DLD1 (cell line): Measurements from ENCODE around the gene CCDC158.
"Not testable (repeated sequence)": the region's sequence is repeated elsewhere in the genome, so short reads cannot be mapped to it uniquely, and the experiment has no call there.

Source experiments
- in situ Hi-C: cut with HindIII; loops from 2 replicates; pipeline ENCODE4 v1.10.0; 2017; ENCODE audit warnings: low sequenced_read_pairs

The CCDC158 gene

DNA sequence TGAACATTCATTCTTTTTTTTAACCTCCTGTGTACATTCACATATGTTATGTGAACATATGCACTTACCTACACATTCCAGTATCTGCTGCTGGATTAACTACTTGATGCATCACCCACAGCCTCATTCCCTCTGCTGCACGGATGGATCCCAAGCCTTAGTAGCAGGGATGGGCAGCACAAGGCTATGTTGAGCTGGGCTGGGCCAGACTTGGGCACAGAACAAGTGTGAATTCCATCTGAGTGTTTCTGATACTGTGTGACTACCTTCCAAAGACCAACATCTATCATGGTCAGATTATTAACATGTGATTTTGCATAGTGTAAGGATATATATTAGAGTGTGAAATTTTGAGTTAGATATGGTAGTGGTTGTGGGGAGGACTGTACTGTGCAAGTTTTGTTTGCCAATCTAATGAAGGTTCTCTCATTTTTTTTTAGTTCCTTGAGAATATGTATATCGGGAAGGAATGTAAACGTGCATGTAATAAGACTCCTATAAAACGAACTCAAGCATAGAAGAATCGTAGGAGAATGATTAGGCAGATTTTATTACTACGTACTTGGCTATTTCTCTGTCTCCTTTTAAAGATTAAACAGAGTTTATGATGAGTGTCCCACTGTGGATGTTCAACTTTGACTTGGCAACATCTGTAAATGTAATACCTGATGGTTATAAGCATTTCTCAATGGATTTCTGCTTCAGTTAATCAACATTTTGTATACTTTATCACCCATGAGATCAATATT lies 137.8 kb downstream of the CCDC158 start:
- in situ Hi-C loops: no loop called here

GRCh38 chr4:76281594-76281993 lies 139.3 kb downstream of the CCDC158 start:
- in situ Hi-C loops: not testable (repeated sequence)

GRCh38 chr4:76280488-76281441 lies 140.2 kb downstream of the CCDC158 start:
- in situ Hi-C loops: no loop called here

DNA sequence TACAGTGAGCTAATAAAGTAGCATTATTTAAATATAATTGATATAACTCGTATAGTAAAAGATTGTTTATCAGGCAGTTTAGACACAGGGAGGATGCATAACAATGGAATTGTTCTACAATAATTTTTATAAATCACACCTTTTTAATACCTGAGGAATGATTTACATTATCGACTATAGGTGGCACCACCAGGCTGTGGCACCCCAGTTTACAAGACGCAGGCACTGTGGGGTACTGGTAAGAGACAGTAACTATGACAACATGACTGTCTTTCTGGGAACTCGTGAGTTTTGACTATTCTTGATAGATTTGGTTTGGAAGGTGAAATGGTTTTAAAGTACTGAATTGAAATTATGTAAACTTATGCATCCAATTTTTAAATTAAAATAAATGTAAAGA lies 141.5 kb downstream of the CCDC158 start:
- in situ Hi-C loops: no loop called here

GRCh38 chr4:76278583-76278982 lies 142.4 kb downstream of the CCDC158 start:
- in situ Hi-C loops: no loop called here

- in situ Hi-C loops: no loop called here
These were observed 143.3 kb downstream of the CCDC158 start for GRCh38 chr4:76277667-76278066.

DNA sequence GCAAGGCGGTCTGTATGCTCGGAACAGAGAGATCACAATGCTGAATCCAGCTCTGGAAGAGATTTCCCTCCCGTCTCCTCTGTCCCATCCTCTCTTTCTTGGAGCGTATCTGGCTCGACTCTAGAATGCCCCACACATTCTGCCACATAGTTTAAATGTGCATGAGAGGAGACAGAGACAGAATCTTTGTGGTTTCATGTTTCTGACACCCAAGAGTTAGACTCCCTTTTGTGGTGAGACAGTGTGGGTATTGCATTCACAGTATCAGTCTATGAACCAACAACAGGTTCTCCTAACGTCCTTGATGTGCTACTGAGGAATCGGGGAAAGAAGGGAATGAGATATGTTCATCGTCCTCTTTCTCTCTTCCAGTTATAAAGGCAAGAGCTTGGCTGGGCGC lies 144.1 kb downstream of the CCDC158 start:
- in situ Hi-C loops: no loop called here

- in situ Hi-C loops: no loop called here
These were observed 145.3 kb downstream of the CCDC158 start for GRCh38 chr4:76275486-76276124.

DNA sequence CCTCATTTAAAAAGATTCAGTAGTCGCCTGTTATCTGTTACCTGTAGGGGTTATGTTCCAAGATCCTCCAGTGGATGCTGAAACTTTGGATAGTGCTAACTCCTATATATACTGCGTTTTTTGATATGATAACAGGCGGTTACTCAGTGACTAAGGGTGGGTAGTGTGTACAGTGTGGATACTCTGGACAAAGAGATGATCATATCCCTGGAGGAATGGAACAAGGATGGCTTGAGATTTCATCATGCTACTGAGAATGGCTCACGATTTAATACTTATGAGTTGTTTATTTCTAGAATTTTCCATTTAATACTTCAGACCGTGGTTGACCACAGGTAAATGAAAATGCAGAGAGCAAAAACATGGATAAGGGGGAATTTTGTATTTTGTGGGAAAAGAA lies 147.9 kb downstream of the CCDC158 start:
- in situ Hi-C loops: no loop called here

DNA sequence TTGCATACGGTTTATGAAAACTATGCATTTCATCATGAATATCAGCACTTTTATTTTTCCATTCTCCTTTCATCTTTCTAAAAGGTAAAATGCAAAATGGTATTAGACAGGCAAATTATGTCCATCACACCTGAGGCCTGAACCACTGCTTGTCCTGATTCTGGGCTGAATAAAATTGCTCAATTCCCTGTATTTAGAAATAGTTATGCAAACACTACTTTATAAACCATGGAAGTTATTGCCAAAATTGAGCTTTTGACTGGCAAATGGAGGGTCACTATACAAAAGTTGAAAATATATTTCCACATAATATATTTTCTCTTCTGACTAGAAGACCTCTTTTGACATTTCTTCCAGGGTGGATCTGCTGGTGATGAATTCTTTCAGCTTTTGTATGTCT lies 148.4 kb downstream of the CCDC158 start:
- in situ Hi-C loops: no loop called here

- in situ Hi-C loops: no loop called here
These were observed 148.9 kb downstream of the CCDC158 start for GRCh38 chr4:76272073-76272472.

GRCh38 chr4:76271248-76271647 lies 149.7 kb downstream of the CCDC158 start:
- in situ Hi-C loops: no loop called here

GRCh38 chr4:76270244-76271175 lies 150.4 kb downstream of the CCDC158 start:
- in situ Hi-C loops: no loop called here

GRCh38 chr4:76267811-76268210 lies 153.1 kb downstream of the CCDC158 start:
- in situ Hi-C loops: no loop called here

GRCh38 chr4:76266627-76267026 lies 154.3 kb downstream of the CCDC158 start:
- in situ Hi-C loops: no loop called here

- in situ Hi-C loops: no loop called here
These were observed 155.2 kb downstream of the CCDC158 start for GRCh38 chr4:76265631-76266218.
